Measurements from ENCODE around the gene TRERF1.

Gene TRERF1

DNA sequence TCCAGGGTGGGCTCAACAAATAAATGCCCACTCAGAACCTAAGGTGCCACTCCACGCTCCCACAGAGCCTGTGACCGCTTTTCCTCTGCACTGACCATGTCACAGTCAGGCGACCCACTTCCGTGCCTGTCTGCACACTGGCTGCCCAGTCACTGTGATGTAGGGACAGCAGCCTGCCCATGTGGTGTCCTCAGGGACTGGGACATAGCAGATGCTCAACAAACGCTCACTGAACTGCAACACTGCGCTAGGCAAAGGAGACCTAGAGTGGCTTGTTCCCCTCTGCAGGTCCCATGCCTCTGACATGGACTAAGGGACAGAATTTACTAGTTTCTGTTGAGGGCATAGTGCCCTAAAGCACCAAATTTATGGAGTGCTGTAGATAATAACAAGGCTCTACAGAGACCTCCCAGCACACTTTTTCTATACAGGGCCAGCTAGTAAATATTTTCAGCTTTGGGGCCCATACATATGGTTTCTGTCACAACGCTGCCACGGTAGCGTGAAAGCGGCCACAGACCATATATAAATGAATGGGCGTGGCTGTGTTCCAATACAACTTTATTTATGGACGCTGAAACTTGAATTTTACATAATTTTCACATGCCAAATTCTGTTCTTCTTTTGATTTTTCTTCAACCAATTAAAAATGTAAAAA lies 176.2 kb downstream of the TRERF1 start:
- DNase-seq (ENCODE audit: low spot score), result no peak

DNA sequence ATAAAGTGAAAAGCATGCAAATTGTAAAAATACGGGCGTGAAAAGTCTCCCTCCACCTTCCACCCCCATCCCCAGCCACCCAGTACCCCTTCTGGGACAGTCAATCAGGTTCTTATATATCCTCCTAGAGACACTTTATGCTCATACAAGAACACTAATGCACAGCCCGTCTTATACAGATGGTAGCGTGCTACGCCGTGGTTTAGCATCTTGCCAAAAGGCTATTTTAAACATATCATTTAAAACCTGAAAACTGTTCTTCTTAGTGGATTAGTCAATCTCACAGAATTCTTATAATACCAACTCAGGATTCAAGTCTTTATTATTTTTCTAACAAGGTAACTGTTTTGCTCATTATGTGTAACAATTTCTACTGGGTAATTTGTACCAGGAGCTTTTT lies 176.8 kb downstream of the TRERF1 start:
- DNase-seq (ENCODE audit: low spot score), result no peak

DNA sequence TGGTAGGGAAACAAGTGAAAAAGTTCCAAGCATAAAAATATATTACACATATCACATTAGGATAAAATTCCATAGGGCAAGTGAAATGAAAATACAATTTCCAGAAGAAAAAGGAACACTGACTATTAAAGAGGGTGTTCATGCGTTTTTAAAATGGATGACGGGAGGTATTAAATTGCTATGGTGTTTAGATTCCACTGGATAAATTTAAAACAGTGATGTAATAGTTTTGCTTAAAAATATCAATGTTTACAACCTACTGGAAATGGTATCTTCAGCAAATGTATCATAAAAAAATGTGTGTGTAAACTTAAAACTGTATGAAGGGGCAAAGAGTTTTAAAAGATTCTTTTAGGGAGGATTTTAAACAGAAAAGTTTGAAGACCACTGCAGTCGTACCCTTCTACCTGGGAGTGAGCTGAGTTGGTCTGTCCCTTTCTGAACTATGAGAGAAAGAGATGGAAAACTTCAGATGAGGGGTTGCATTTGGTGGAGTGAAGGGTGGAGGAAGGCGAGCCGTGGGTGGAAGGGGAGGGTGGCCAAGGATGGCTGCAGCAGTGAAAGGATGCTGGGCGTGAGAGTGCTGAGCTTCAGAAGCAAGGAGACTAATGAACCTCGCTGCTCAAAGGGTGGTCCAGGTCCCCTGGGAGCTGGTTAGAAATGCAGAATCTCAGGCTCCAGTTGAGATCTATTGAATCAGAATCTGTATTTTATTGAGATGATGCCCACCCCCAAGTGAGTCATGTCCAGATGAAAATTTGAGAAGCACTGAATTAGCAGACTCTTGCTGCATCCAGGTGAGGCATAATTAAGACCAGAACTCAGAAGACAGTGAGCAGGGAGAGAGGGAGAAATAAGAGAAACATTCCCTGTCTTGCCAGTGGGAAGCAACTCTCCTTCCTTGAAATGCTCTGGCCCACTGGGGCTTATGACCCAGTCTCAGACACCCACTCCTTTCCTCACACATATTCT lies 179.6 kb downstream of the TRERF1 start:
- no peak for DNase-seq (ENCODE audit: low spot score)

DNA sequence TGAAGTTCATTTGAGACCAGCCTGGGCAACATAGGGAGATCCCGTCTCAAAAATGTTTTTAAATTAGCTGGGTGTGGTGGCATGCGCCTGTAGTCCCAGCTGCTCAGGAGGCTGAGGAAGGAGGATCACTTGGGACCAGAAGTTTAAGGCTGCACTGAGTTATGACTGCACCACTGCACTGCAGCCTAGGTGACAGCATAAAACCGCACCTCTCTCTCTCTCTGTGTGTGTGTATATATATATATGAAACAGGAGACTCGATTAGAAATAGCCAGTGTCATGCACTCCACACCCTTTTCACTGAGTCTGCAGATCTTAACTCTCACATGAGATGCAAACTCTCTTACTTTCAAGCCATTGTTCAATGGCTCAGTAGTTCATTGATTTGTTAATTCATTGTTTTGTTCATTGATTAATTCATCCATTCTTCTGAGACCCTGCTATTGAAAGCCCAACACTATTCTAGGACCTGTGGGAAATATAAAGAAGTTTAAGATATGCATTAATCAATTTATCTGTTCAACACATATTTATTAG lies 181.7 kb downstream of the TRERF1 start:
- no peak for DNase-seq (ENCODE audit: low spot score)

DNA sequence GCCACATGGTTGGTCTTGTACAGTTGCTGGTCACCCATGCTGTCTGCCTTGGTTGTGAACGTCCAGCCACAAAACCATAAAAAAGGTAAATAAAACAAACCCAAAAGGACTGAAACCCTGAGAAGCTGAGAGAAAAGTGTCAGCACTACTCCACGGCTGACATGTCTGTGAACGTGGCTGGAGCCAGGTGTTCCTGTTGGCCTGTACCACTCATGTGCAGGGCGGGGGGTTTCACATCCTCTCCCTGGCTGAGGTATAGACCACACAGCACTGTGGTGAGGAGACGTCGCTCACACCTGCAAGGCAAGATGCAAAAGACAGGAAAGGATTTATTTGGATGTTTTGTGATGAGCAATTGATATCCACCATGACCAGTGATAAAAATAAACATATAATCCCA lies 182.2 kb downstream of the TRERF1 start:
- DNase-seq (ENCODE audit: low spot score), result no peak

DNA sequence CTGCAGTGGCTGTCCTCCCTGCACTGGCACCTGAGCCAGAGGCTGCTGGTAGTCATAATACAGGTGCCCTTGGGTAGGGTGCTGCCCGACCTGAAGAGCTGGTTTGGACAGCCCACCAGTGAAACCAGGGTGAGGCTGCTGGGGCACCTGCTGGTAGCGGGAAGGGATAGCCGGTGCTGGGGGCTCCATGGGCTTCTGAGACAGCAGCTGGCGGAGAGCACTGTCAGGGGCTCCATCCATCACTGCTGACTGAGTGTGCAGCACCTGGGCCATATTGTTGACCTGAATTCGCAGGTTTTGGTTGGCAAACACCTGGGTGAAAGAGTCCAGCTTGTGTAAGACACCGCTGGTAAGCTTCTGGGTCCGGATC lies 182.9 kb downstream of the TRERF1 start:
- no peak for DNase-seq (ENCODE audit: low spot score)

DNA sequence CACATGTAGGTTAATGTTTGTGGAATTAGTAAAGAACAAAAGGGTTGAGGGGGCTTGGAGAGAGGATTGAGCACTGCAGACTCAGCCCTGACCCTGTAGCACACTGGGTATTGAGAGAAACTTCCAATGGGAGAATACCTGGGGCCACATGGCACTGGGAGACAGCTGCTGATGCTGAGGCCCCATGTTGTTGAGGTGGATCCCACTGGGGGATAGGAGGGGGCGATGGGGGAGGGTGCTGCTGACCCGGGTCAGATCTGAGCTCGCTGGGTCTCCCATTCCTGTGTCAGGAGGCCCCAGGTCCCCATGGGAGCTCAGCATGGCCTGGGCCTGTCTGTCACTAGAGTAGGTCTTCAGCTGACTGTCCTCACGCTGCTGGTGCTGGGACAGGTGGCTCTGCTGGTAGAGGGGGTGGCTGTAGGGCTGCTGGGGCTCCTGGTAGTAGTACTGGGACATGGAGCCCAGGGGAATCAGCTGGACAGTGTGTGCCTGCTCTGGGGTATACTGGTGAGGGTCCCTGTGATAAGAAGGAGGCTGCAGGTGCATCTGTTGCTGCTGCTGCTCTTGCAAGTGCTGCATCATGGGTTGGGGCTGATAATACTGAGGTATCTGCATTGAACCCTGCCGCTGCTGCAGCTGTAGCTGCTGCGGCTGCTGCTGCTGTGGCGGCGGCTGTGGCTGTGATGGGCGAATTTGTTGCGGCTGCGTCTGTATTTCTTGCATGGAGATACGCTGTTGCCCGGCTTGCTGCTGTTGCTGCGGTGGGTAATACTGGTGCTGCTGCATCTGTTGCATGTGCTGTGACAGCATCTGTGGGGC lies 183.5 kb downstream of the TRERF1 start:
- DNase-seq (ENCODE audit: low spot score), result no peak

DNA sequence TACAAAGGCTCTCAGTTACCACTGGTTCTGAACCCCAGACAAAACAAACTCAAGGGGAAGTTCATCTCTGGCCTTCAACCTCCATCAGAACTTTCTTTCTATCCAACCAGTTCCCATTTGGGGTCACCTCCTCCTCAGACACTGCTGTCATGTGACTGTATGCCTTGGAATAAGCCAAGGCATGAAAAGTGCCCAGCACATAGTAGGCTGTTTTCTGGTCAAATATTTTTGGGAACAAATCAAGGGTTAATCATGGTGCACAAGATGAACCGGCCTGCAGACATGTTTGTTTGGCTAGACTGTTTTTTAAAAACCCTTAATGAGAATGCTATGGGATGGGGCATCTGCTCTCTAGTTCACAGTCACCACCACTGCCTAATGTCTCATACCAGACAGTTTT lies 185.2 kb downstream of the TRERF1 start:
- DNase-seq (ENCODE audit: low spot score), result no peak

DNA sequence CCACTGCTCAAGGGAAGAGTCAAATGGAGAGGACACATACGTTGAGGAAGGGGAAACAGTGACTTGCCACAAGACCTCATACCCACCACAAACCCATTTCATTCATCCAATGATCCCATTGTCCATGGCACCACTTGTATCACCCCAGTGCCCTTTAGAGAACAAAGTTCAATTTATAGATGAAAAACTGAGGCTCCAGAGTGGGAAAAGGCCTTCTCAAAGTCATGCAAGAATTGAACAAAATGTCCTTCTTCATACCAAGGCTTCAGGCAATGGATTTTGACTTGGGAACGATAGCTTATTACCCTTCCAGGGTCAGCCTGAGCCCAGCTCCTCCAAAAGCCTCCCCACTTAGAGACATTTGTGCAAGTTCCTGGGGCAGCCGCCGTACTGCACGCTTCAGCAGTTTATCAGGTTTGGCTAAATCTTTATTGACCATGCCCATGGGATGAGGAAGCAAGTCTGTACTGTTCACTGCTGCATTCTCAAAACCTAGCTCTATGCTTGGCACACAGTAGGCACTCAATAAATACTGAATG lies 186.8 kb downstream of the TRERF1 start:
- no peak for DNase-seq (ENCODE audit: low spot score)

DNA sequence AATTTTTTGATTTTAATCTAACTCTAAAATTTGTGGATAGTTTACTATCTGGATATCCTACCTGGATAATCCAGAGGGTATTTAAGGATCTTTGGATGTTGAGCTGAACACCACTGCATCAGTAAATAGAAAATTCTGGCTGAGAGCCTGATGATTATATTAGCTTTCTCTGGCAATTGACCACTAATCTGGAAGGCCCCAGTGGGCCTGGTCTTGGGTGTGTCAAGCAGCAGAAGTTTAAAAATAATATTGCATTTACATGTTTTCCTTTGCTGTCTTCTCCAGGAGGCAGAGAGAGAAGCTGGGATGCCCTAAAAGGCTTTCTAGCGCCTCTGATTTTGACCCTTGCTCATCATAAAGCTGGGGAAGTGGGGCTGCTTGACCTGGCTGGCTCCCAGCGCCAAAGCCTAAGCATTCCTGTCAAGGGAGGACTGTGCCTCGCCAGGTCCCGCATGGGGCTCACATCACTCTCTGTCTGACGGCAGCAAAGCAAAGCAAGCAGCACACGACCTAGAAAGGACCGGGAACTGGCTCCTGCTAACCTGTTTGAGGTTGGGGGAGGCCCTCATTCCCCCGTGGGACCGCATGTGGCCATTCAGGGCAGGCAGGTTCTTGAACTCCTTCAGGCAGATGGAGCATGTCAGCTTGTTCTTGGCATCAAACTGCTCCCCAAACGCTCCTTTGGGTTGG lies 187.4 kb downstream of the TRERF1 start:
- DNase-seq (ENCODE audit: low spot score), result no peak

DNA sequence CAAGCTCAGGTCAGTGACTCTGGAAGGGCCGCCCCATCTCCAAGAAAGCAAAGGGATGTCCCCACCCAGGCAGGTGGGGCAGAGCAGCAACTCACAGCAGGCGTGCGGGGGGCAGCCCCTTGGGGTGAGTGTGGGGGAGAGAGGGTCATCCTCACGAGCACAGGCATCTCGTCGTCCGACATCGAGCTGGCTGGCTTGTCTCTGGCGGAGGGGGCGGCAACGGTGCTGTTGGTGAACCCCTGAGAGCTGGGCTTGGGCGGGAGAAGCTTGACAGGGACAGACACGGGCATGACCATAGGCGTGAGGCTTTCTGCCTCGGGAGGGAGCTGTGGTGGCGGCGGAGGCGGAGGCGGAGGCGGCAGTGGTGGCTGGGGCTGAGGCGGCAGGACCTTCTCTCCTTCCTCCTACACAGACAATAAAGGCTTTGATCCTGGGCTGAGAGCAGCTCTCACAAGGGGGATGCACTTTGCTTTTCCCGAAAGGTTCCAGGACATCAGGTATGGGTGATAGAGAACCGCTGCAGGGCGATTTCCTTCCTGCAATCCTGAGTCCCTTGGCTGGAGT lies 188.5 kb downstream of the TRERF1 start:
- no peak for DNase-seq (ENCODE audit: low spot score)

DNA sequence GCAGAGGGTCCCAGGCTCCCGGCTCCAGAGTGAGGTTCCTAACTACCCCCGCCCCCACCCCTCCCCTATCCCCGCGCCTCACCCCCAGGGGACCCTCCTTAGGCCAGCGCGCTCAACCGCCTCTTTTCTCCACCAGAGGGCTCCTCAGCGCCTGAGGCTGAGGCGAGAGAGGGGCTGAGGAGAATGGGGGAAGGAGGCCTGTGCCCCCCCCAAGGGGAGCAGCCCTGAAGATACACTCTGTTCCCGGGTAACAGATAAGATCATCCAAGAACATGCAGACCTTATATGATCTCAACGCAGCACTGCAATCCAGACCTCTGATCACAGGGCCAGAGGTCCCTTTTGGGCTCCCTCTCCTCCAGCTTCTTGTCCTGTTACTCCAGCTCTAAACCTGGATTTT lies 190.8 kb downstream of the TRERF1 start:
- DNase-seq (ENCODE audit: low spot score), result no peak

DNA sequence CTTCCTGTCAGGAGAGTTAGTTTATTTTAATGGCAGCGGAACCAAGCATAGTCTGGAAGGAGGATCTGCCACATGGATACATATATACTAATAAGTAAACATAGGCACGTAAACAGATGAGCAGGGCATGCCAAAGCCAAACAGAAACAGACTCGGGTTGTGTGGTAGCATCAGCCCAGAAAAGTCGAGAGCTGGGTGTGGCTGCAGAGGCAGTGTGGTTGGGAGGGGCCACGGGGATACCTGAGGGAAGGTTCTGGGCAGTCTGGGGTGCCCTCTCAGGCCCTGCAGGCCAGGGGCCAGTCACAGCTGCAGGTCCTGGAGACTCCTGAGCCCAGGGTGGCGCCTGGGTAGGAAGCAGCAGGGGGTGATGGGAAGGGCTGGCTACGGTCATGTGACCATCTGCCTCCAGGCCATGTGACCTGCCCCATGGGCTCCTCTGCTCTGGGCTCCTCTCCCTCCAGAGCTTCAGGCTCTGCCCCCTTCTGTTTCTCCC lies 191.3 kb downstream of the TRERF1 start:
- DNase-seq (ENCODE audit: low spot score), result no peak

DNA sequence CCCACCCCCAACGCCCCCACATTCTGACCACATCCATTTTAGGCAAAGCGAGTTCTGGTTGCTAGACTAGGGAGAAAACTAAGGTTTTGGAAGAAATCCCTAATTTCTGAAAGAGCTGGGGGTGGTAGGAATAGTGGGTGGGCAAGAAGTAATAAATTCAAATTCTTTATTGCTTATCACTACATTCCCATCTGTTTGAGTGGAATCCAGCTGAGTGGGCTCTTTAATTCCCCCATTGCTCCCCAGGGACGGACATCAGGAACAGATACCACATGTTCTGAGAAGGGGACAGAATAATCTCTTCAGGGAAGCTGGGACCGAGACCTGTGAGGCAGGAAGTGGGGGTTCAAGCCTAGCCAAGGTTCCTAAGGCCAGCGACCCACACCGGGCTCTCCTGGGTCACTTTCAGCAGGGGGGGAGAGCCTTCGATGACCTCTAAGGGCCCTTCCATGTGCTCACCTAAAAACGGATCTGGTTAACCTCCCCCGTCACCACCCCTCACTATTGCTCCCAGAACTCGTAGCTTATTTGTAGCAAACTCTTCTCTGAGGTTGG lies 191.8 kb downstream of the TRERF1 start:
- no peak for DNase-seq (ENCODE audit: low spot score)

DNA sequence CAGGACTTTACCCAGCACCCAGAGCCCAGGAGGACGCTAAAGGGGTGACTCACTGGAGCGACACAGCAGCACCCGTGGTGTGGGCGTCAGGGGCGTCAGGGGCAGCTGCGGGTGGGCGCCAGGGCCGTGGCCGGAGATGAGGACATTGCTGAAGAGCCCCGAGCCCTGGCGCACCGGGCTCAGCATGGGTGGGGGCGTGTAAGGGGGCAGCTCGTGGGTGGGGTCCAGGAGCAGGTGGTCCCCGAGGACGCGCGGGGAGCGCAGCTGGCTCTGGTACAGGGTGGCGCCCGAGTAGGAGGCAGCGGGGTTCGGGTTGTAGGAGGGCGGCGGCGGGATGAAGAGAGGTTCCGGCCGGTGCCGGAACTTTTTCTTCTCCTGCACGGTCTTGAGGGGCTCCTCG lies 192.4 kb downstream of the TRERF1 start:
- DNase-seq (ENCODE audit: low spot score), result no peak

DNA sequence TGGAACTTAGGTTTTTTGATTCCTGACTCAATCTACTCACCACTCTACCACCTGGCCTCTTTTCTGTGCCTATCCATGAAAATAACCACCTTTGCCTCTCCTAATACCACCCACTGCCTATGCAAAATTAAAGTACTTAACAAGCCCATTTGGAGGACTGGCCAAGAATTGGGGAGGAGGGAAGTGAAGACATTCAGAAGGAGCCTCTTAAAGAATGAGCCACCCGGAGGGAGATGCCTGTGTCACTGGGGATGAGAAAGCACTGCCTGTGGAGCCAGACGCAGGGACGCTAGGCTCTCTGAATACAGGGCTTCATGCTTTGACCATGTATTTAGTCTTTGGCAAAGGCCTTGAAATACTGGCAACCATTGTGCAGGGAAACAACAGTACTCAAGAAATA lies 194.1 kb downstream of the TRERF1 start:
- no peak for DNase-seq (ENCODE audit: low spot score)

DNA sequence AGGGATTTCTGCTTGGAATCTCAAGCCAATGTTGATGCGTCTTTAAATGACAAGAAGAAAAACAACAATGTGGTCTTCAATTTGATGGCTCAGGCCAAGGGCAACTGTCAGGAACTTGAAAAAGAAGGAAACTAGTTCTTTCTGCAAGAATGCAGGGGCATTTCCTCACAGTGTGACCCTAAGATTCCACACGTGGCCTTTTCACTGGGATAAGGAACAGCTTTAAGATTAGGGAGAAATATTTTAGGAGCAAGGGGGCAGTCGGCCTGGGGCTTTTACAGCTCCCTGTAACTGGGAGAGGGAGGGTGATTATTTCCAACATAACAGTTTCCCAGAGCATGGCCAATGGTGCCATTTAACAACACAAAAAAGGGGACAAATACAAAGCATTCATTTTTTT lies 194.7 kb downstream of the TRERF1 start:
- DNase-seq (ENCODE audit: low spot score), result no peak

DNA sequence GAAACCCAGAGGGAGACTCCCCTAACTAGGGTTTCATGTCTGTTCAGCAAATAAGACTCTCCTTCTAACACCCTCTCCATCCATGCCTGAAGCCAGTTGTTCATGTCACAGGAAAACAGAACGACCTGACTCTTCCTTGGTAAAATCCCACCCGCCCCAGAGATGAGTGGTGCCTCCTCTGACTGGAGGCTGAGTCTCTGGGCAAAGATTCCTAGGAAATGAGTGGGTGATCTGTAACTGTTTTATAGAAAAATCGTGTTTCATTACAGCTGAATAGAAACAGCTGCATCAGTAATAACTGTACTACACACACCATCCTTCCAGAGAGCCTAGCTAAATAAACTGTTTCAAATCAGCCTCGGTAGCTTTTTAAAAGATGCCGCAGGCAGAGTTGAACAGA lies 196.7 kb downstream of the TRERF1 start:
- no peak for DNase-seq (ENCODE audit: low spot score)

DNA sequence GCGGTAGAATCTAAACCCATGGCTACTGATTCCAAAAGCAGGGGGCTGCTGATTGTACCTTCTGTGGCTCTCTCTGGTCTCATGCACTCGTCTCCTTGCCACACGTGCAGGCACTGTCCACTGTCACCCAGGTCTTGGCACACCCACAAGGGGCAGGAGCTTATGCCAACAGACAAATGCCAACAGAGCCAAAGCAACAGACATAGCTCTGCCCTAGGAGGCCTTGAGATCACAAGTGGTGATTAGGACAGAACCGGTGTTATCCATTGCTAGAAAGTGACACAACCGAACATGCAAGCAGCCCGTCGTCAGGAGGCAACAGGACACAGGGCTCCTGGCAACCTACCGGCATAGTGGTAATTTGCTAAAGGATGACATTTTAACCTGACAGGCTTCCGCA lies 197.2 kb downstream of the TRERF1 start:
- DNase-seq (ENCODE audit: low spot score), result no peak

DNA sequence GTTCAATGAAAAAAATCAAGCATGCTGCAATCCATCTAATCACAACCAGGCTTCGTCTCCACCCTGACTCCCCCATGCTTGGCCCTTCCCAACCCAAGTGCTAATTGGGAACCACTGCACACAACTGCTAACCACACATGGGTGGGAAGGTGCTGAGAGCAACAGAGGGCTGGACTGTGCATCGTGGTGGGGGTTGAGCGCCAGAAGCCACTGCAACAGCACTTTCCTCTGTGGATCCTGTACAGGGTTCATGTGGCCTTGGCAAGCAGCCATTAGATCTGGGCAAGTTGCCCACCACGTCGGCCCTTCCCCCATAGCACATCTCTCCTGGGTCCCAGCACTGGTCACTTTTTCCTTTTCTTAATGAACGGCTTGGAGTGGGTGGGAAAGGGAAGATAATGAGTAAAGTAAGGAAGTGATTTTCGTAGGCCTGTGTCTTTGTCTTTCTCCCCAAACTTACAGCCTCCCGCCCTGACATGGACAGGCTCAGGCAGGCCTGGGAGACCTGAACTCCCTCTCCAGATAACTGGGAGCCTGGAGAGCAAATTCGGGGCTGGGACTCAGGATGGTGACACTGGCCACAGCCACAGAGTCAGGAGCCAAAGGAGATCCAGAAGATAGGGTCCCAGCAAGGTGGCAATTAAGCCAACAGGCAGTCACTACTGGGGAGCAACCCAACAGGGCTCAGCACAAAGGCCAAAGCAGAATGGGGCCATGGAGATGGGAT lies 199.7 kb downstream of the TRERF1 start:
- DNase-seq (ENCODE audit: low spot score), result no peak
